GM13977 (cell line): ENCODE measurements around the gene KCNMA1.

ENCODE experiments used
- DNase-seq: peaks from one replicate; pipeline ENCODE4 v3.0.0; 2012; ENCODE audit warnings: low spot score
- in situ Hi-C: fragments of 300-500 bp; cut with MboI; formaldehyde crosslinking; loops from one replicate; pipeline ENCODE4 v1.12.0; 2022; ENCODE audit warnings: low sequenced_read_pairs, low pct_unique_long_range_greater_than_20kb, mixed read lengths, inconsistent platforms; ENCODE audit not compliant: unreplicated experiment
- TF ChIP-seq, protein P1 (sequence below): IDR thresholded peaks from 2 replicates; pipeline ENCODE4 v1.5.1; 2012; ENCODE audit warnings: mild to moderate bottlenecking, control low read depth; ENCODE audit not compliant: insufficient read depth; ENCODE audit errors: extremely low read depth, missing control alignments

The KCNMA1 gene

GRCh38 chr10:77532068-77532467, 105.5 kb downstream of the KCNMA1 start:
- TF ChIP-seq, protein P1, sequence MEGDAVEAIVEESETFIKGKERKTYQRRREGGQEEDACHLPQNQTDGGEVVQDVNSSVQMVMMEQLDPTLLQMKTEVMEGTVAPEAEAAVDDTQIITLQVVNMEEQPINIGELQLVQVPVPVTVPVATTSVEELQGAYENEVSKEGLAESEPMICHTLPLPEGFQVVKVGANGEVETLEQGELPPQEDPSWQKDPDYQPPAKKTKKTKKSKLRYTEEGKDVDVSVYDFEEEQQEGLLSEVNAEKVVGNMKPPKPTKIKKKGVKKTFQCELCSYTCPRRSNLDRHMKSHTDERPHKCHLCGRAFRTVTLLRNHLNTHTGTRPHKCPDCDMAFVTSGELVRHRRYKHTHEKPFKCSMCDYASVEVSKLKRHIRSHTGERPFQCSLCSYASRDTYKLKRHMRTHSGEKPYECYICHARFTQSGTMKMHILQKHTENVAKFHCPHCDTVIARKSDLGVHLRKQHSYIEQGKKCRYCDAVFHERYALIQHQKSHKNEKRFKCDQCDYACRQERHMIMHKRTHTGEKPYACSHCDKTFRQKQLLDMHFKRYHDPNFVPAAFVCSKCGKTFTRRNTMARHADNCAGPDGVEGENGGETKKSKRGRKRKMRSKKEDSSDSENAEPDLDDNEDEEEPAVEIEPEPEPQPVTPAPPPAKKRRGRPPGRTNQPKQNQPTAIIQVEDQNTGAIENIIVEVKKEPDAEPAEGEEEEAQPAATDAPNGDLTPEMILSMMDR: no peak
- in situ Hi-C loops: no loop called here
- DNase-seq: no peak

DNA sequence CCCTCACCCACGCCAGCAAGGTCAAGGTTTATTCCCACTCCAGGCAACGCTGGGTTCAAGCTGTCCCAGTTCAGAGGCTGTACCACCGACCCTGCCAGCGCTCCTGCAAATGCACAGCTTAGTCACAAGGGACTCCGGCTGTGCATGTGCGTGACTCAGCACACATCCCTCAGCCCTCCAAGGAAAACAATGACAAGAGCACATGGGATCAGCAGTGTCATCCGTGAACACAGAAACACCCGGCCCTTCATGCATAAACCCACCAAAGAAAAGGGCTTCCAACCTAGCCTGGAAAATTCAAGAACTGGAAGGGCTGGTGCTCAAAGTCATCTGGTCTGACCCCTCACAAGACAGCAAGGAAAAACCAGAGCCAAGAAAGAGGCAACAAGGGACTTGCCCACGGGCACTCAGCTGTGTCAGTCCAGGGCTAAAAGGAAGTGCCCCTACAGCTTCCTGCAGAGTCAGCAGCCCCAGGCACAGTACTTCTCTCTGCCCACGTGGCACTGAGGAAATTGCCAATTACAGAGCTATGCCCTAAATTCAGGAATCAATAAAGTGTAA, 106.1 kb downstream of the KCNMA1 start:
- in situ Hi-C loops: no loop called here
- DNase-seq: no peak
- TF ChIP-seq, protein P1: no peak

GRCh38 chr10:77530011-77530410, 107.6 kb downstream of the KCNMA1 start:
- in situ Hi-C loops: no loop called here
- DNase-seq: no peak
- TF ChIP-seq, protein P1: no peak

- no peak for DNase-seq
- TF ChIP-seq, protein P1: no peak
- in situ Hi-C loops: no loop called here
Observed at GRCh38 chr10:77529050-77529576, 108.5 kb downstream of the KCNMA1 start.

- no peak for DNase-seq
- TF ChIP-seq, protein P1: no peak
- in situ Hi-C loops: no loop called here
Observed at GRCh38 chr10:77527839-77528238, 109.8 kb downstream of the KCNMA1 start.

- in situ Hi-C loops: no loop called here
- no peak for DNase-seq
- TF ChIP-seq, protein P1: no peak
Observed at GRCh38 chr10:77526868-77527617, 110.6 kb downstream of the KCNMA1 start.
